GM13977 (cell line): ENCODE data around the gene DPYSL4.
"Not testable (repeated sequence)": the region's sequence is repeated elsewhere in the genome, so short reads cannot be mapped to it uniquely, and the experiment has no call there.

ENCODE experiments used
- DNase-seq: peaks from one replicate; pipeline ENCODE4 v3.0.0; 2012; ENCODE audit warnings: low spot score
- CTCF ChIP-seq: IDR thresholded peaks from 2 replicates; pipeline ENCODE4 v1.5.1; 2012; ENCODE audit warnings: mild to moderate bottlenecking, control low read depth; ENCODE audit not compliant: insufficient read depth; ENCODE audit errors: extremely low read depth, missing control alignments
- in situ Hi-C: fragments of 300-500 bp; cut with MboI; formaldehyde crosslinking; loops from one replicate; pipeline ENCODE4 v1.12.0; 2022; ENCODE audit warnings: low sequenced_read_pairs, low pct_unique_long_range_greater_than_20kb, mixed read lengths, inconsistent platforms; ENCODE audit not compliant: unreplicated experiment

The DPYSL4 gene

GRCh38 chr10:132158122-132158741, 28.5 kb upstream of the DPYSL4 start:
- DNase-seq: no peak
- no peak for TF ChIP-seq CTCF
- in situ Hi-C loops: no loop called here

- in situ Hi-C loops: no loop called here
- DNase-seq: no peak
- no peak for TF ChIP-seq CTCF
Observed at GRCh38 chr10:132158823-132159222, 27.9 kb upstream of the DPYSL4 start.

- in situ Hi-C loops, DNase-seq: not testable (repeated sequence)
Observed at GRCh38 chr10:132159302-132160230, 27.2 kb upstream of the DPYSL4 start.

- in situ Hi-C loops, DNase-seq: not testable (repeated sequence)
Observed at GRCh38 chr10:132160231-132160630, 26.5 kb upstream of the DPYSL4 start.

GRCh38 chr10:132160834-132161622, 25.7 kb upstream of the DPYSL4 start:
- in situ Hi-C loops, DNase-seq: not testable (repeated sequence)

GRCh38 chr10:132162021-132162531, 24.7 kb upstream of the DPYSL4 start:
- DNase-seq: no peak
- no peak for TF ChIP-seq CTCF
- in situ Hi-C loops: no loop called here

GRCh38 chr10:132162590-132163277, 24.0 kb upstream of the DPYSL4 start:
- in situ Hi-C loops: no loop called here
- DNase-seq: no peak
- TF ChIP-seq CTCF: no peak
